Gastroesophageal sphincter (tissue), 4 donors: ENCODE data around the gene POLR1E. TPM values are rescaled to one million over a fixed set of nuclear protein-coding genes. Genes with fewer than 3 reads are reported as not detected.

ENCODE experiments used
- ATAC-seq: fragments of 150-250 bp; one replicate; pipeline ENCODE4 v1.9.1; 2016; ENCODE audit warnings: mild to moderate bottlenecking, moderate library complexity
- H3K27ac ChIP-seq, 4 donors: fragments of 200-600 bp; sonication (generic) in 3 of 4; 1 replicate in 3 of 4; 2 replicates in 1 of 4; pipeline ENCODE4 v1.5.1; 2016 to 2019
- H3K27me3 ChIP-seq: fragments of 200-600 bp; sonication (generic); one replicate; pipeline ENCODE4 v1.5.1; 2019
- H3K36me3 ChIP-seq, 2 donors: fragments of 200-600 bp; sonication (generic); one replicate each; pipeline ENCODE4 v1.5.1; 2019; ENCODE audit warnings: control low read depth in 1 of 2
- H3K4me1 ChIP-seq, 3 donors: fragments of 200-600 bp; sonication (generic); 1 replicate in 2 of 3; 2 replicates in 1 of 3; pipeline ENCODE4 v1.5.1; 2016 to 2019; ENCODE audit warnings: control low read depth in 2 of 3
- H3K4me3 ChIP-seq, 2 donors: fragments of 200-600 bp; sonication (generic); one replicate each; pipeline ENCODE4 v1.5.1; 2019; ENCODE audit warnings: mild to moderate bottlenecking in 1 of 2, moderate library complexity in 1 of 2
- H3K9me3 ChIP-seq, 3 donors: fragments of 200-600 bp; sonication (generic); one replicate each; pipeline ENCODE4 v1.5.1; 2017 to 2019; ENCODE audit warnings: control low read depth in 2 of 3
- CTCF ChIP-seq, 4 experiments: fragments of 200-600 bp in 2 of 4; fragments of 450-650 bp in 2 of 4; sonication (generic) in 1 of 4; IDR thresholded peaks; one replicate each; pipeline ENCODE4 v1.5.1; 2017 to 2019; ENCODE audit warnings: antibody characterized with exemption in 4 of 4, mild to moderate bottlenecking in 2 of 4, moderate library complexity in 2 of 4
- EP300 ChIP-seq: sonication (generic); formaldehyde crosslinking; IDR thresholded peaks from one replicate; pipeline ENCODE4 v1.6.1; 2017; ENCODE audit warnings: antibody characterized with exemption, mild to moderate bottlenecking
- POLR2A ChIP-seq, 2 donors: fragments of 450-650 bp; IDR thresholded peaks; one replicate each; pipeline ENCODE4 v1.6.1; 2017; ENCODE audit warnings: antibody characterized with exemption in 2 of 2, mild to moderate bottlenecking in 2 of 2, moderate library complexity in 1 of 2
- POLR2AphosphoS5 ChIP-seq: sonication (generic); formaldehyde crosslinking; IDR thresholded peaks from one replicate; pipeline ENCODE4 v1.6.1; 2017; ENCODE audit warnings: antibody characterized with exemption
- WGBS, 2 donors: methylation state at CpG; one replicate each; pipeline ENCODE4 v1.1.5; 2018; ENCODE audit warnings: low coverage in 1 of 2; 5-methylcytosine and 5-hydroxymethylcytosine counted together
- total RNA-seq, 4 donors: library from RNA; depleted of rRNA; stranded (reverse); fragments of >200 nt; gene quantifications; one replicate each; pipeline ENCODE4 v1.1.0, GENCODE V29; 2016

The POLR1E gene
- total RNA-seq, 4 donors from 2014 or later: 22.3 to 44.0 (median 25.4) TPM

- no peak for TF ChIP-seq POLR2A (IDR thresholded peaks at IDR 0.05)
- TF ChIP-seq EP300: no peak
- TF ChIP-seq POLR2AphosphoS5: no peak
- TF ChIP-seq CTCF (IDR thresholded peaks at IDR 0.05): no peak
- WGBS, 2 donors: 83 to 86% methylated on average over 1 of the region's 1 CpG
- Histone ChIP-seq H3K27ac (no peak overlapping the region), H3K9me3 (no peaks in the 10 kb centered on the region), H3K4me3 (no peak overlapping the region), H3K27me3 (no peaks in the 10 kb centered on the region), H3K36me3 (peaks cover 0 to 37% of the 10 kb centered on the region in 2 donors), H3K4me1 (no peaks in the 10 kb centered on the region)
- no peak for ATAC-seq
Measured at GRCh38 chr9:37542895-37543294, 57.1 kb downstream of the POLR1E start.

GRCh38 chr9:37543468-37543867 lies 57.7 kb downstream of the POLR1E start:
- Histone ChIP-seq H3K4me1 (no peaks in the 10 kb centered on the region), H3K27ac (no peak overlapping the region), H3K9me3 (no peaks in the 10 kb centered on the region), H3K36me3 (peaks cover 0 to 31% of the 10 kb centered on the region in 2 donors), H3K4me3 (no peak overlapping the region), H3K27me3 (no peaks in the 10 kb centered on the region)
- ATAC-seq: no peak
- TF ChIP-seq POLR2A (IDR thresholded peaks at IDR 0.05) (no peak), EP300 (no peak)
- WGBS, 2 donors: 86 to 100% methylated on average over 1 of the region's 1 CpG

- H3K9me3 ChIP-seq: no peaks in the 10 kb centered on the region
- TF ChIP-seq POLR2A (IDR thresholded peaks at IDR 0.05) (no peak), CTCF (IDR thresholded peaks at IDR 0.05) (no peak), POLR2AphosphoS5 (no peak), EP300 (no peak)
- H3K27me3 ChIP-seq: no peaks in the 10 kb centered on the region
- no peak overlapping the region for H3K27ac ChIP-seq
- H3K4me1 ChIP-seq: no peaks in the 10 kb centered on the region
- no peak overlapping the region for H3K4me3 ChIP-seq
- WGBS, 2 donors: 92 to 100% methylated on average over 1 to 5 of the region's 5 CpGs
- ATAC-seq: no peak
- H3K36me3 ChIP-seq: no peaks in the 10 kb centered on the region
Measured at GRCh38 chr9:37547328-37547878, 61.7 kb downstream of the POLR1E start.

- no peaks in the 10 kb centered on the region for H3K4me1 ChIP-seq
- H3K27me3 ChIP-seq: no peaks in the 10 kb centered on the region
- H3K36me3 ChIP-seq: no peaks in the 10 kb centered on the region
- no peak for ATAC-seq
- H3K4me3 ChIP-seq: no peak overlapping the region
- TF ChIP-seq POLR2AphosphoS5: no peak
- no peak for TF ChIP-seq POLR2A (IDR thresholded peaks at IDR 0.05)
- no peak for TF ChIP-seq CTCF (IDR thresholded peaks at IDR 0.05)
- TF ChIP-seq EP300: no peak
- no peak overlapping the region for H3K27ac ChIP-seq
- H3K9me3 ChIP-seq: no peaks in the 10 kb centered on the region
Measured at GRCh38 chr9:37549527-37549926, 63.8 kb downstream of the POLR1E start.

GRCh38 chr9:37550781-37551180 lies 65.0 kb downstream of the POLR1E start:
- TF ChIP-seq POLR2A (IDR thresholded peaks at IDR 0.05) (no peak), POLR2AphosphoS5 (no peak)
- Histone ChIP-seq H3K9me3 (no peaks in the 10 kb centered on the region), H3K27ac (no peak overlapping the region), H3K36me3 (no peaks in the 10 kb centered on the region), H3K27me3 (no peaks in the 10 kb centered on the region), H3K4me3 (no peak overlapping the region), H3K4me1 (no peaks in the 10 kb centered on the region)
- 75 to 83% methylated on average over 1 of the region's 1 CpG for WGBS, 2 donors
- ATAC-seq: no peak

- Histone ChIP-seq H3K9me3 (no peaks in the 10 kb centered on the region), H3K27ac (no peak overlapping the region), H3K4me3 (no peak overlapping the region), H3K27me3 (no peaks in the 10 kb centered on the region), H3K4me1 (no peaks in the 10 kb centered on the region), H3K36me3 (no peaks in the 10 kb centered on the region)
- 90 to 100% methylated on average over 1 to 2 of the region's 3 CpGs for WGBS, 2 donors
- ATAC-seq: no peak
- TF ChIP-seq POLR2AphosphoS5 (no peak), CTCF (IDR thresholded peaks at IDR 0.05) (no peak), EP300 (no peak), POLR2A (IDR thresholded peaks at IDR 0.05) (no peak)
Measured at GRCh38 chr9:37551468-37551867, 65.7 kb downstream of the POLR1E start.
